ENCODE results near the gene GPR108. TPM values are rescaled to one million over a fixed set of nuclear protein-coding genes. Genes with fewer than 3 reads are reported as not detected.

The GPR108 gene
- total RNA-seq, 1 experiment from 2014 or later, result 43.0 TPM

DNA sequence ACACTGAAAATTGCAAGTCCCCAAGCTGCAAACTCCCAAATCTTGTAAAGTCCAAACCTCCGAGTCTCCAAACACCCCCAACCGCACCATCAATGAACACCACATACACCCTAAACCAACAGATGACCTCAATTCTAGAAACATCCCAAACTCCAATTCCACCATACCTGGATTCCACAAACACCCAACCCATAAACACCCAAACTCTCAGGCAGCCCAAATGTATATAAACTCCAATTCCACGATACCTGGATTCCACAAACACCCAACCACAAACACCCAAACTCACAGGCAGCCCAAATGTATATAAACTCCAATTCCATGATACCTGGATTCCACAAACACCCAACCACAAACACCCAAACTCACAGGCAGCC is 17.4 kb downstream of the GPR108 start:
- intact Hi-C loops (cut with micrococcal nuclease; ENCODE audit: unreplicated experiment) (no loop called here), in situ Hi-C loops (cut with HindIII; ENCODE audit: low pct_unique_long_range_greater_than_20kb, low sequenced_read_pairs) (no loop called here)
- no TSS peak for BruUV-seq (replicated peaks)
- H3K4me3 ChIP-seq (ENCODE audit: low read depth in 2 of 2, low read length in 2 of 2), result no peak overlapping the region
- ATAC-seq, result no peak
- CTCF ChIA-PET, result no interaction called here
- H3K9me3 ChIP-seq (ENCODE audit: control insufficient read depth, insufficient read depth, low read depth, low read length), result no peaks in the 10 kb centered on the region
- no peak for DNase-seq (ENCODE audit: low read depth, low spot score)
- no peaks in the 10 kb centered on the region for H3K27me3 ChIP-seq (ENCODE audit: control insufficient read depth, insufficient read depth, low read length)
- POLR2A ChIA-PET, result no interaction called here
- TF ChIP-seq POLR2AphosphoS5 (IDR thresholded peaks at IDR 0.05; ENCODE audit: low read depth, low read length) (no peak), SIN3A (IDR thresholded peaks at IDR 0.05; ENCODE audit: borderline replicate concordance, insufficient read depth, low read depth, low read length) (no peak), REST (IDR thresholded peaks at IDR 0.05; ENCODE audit: insufficient read depth in 1 of 2, low read depth in 2 of 2, low read length in 1 of 2) (no peak), TCF7L2 (IDR thresholded peaks at IDR 0.05; ENCODE audit: low read depth, low read length) (no peak)
- TF ChIP-seq, protein P1, sequence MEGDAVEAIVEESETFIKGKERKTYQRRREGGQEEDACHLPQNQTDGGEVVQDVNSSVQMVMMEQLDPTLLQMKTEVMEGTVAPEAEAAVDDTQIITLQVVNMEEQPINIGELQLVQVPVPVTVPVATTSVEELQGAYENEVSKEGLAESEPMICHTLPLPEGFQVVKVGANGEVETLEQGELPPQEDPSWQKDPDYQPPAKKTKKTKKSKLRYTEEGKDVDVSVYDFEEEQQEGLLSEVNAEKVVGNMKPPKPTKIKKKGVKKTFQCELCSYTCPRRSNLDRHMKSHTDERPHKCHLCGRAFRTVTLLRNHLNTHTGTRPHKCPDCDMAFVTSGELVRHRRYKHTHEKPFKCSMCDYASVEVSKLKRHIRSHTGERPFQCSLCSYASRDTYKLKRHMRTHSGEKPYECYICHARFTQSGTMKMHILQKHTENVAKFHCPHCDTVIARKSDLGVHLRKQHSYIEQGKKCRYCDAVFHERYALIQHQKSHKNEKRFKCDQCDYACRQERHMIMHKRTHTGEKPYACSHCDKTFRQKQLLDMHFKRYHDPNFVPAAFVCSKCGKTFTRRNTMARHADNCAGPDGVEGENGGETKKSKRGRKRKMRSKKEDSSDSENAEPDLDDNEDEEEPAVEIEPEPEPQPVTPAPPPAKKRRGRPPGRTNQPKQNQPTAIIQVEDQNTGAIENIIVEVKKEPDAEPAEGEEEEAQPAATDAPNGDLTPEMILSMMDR (IDR thresholded peaks at IDR 0.05), result no peak
- no peaks in the 10 kb centered on the region for H3K36me3 ChIP-seq (ENCODE audit: control insufficient read depth, insufficient read depth, low read length)
- no peak overlapping the region for H3K27ac ChIP-seq (ENCODE audit: low read length)
- no peaks in the 10 kb centered on the region for H3K4me1 ChIP-seq (ENCODE audit: control insufficient read depth, insufficient read depth, low read length)

GRCh38 chr19:6719540-6719861 is 17.9 kb downstream of the GPR108 start:
- TF ChIP-seq SIN3A (IDR thresholded peaks at IDR 0.05; ENCODE audit: borderline replicate concordance, insufficient read depth, low read depth, low read length) (no peak), POLR2AphosphoS5 (IDR thresholded peaks at IDR 0.05; ENCODE audit: low read depth, low read length) (no peak), TCF7L2 (IDR thresholded peaks at IDR 0.05; ENCODE audit: low read depth, low read length) (no peak), REST (IDR thresholded peaks at IDR 0.05; ENCODE audit: insufficient read depth in 1 of 2, low read depth in 2 of 2, low read length in 1 of 2) (no peak)
- TF ChIP-seq, protein P1 (IDR thresholded peaks at IDR 0.05), result no peak
- H3K9me3 ChIP-seq (ENCODE audit: control insufficient read depth, insufficient read depth, low read depth, low read length), result no peaks in the 10 kb centered on the region
- no peaks in the 10 kb centered on the region for H3K36me3 ChIP-seq (ENCODE audit: control insufficient read depth, insufficient read depth, low read length)
- DNase-seq (ENCODE audit: low read depth, low spot score), result no peak
- H3K4me1 ChIP-seq (ENCODE audit: control insufficient read depth, insufficient read depth, low read length), result no peaks in the 10 kb centered on the region
- in situ Hi-C loops (cut with HindIII; ENCODE audit: low pct_unique_long_range_greater_than_20kb, low sequenced_read_pairs), result no loop called here
- ChIA-PET CTCF (no interaction called here), POLR2A (no interaction called here)
- ATAC-seq, result no peak
- H3K27me3 ChIP-seq (ENCODE audit: control insufficient read depth, insufficient read depth, low read length), result no peaks in the 10 kb centered on the region
- H3K27ac ChIP-seq (ENCODE audit: low read length), result no peak overlapping the region
- intact Hi-C loops (cut with micrococcal nuclease; ENCODE audit: unreplicated experiment), result no loop called here
- BruUV-seq (replicated peaks), result no TSS peak
- no peak overlapping the region for H3K4me3 ChIP-seq (ENCODE audit: low read depth in 2 of 2, low read length in 2 of 2)
